Nucleus accumbens (tissue), 56 donors: Measurements from ENCODE around the gene HHAT.
"Not testable (repeated sequence)": the region's sequence is repeated elsewhere in the genome, so short reads cannot be mapped to it uniquely, and the experiment has no call there.

Source experiments
- DNase-seq, 56 donors: peaks; one replicate each; lab custom pipeline; 2025; lab: John Stamatoyannopoulos, UW

HHAT gene

DNA sequence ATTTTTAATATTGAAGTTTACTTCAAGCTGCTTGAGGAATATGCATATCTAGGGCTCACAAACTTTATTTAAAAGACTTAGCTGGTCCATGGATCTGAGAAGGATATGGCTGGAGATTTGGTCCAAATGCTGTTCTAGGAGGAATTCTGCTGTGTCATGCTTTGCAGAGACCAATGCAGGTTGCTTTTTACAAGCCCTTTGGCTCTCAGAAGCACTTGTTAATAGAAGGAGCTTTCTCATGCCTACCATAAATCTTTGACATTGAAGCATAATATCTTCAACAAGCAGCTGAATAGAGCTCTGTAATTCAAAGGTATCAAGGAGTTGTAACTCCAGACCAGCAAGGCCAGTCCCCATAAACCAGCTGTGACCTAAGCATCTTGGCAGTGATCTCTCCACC is 299.1 kb downstream of the HHAT start:
- DNase-seq, result no peak

DNA sequence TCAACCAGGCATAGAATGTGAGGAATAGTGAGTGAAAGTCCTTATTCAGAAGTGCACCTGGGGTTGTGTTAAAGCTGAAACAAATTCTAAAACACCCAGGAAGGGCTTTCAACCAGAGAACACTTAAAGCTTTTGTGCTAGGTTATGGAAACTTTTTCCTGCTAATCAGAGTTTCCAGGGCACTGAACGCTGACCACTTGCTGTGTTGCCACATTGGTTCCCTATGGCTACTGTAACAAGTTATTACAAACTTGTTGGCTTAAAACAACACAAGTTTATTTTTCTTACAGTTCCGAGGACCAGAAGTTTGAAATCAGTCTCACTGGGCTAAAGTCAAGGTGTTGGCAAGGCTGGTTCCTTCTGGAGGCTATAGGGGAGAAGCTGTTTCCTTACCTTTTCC is 300.6 kb downstream of the HHAT start:
- DNase-seq, result no peak

DNA sequence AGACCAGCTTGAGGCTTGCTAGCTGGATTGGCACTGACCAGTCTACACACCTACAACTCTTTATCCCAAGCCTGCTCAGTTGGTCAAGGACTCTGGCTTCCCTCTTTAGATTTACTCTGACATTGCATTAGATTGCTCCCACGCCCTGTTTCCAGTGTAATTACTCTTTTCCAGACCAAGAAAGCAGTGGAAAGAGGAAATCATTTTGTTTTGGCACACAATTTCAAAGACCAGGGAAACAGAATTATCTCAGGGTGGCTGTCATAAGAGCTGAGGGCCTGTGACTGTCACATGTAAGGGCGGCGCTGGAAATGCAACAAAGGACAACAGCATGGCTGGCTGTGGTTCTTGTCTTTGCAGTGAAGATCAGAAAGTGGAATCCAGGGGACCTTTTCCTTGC is 302.7 kb downstream of the HHAT start:
- peak in 5 of 56 donors; percentile 11 to 24 (median 15) for DNase-seq

DNA sequence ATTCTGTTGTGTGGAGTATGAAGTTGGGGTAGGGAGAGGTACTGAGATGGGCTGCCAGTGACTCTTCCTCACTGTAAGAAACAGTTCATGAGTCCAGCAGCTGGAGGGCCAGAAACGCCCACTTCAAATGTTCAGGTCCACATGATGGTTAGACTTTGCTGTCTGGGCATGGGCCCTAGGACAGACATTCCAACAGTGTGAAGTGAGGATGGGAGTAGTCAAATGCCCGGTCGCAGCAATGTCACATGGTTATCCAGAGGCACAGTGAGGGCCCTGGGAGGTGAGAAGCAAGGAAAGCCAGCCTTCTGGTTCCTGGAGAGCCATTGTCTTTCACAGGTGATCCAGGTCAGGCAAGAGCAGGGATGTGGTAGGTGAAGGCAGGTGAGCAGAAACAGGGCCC is 304.4 kb downstream of the HHAT start:
- no peak for DNase-seq

DNA sequence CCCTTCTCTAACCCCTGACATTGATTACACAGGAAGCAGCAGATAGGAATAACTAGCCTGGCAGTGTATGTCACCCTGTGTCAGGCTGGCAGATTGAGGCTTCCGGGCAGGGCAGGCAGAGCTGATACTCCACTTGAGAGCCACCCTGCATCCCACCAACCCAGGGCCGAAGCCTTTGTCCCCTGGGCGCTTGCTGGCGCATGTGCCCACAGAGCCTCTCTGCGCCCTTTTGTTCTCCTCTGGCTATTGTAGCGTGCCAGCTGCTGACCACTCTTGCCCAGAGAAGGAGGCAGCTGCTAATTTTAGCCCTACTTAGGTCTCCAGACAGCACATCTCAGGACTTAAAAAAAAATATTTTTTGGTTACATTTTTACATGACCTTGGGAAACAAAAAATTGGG is 304.9 kb downstream of the HHAT start:
- peak in 39 of 56 donors; percentile 6 to 76 (median 45) for DNase-seq

DNA sequence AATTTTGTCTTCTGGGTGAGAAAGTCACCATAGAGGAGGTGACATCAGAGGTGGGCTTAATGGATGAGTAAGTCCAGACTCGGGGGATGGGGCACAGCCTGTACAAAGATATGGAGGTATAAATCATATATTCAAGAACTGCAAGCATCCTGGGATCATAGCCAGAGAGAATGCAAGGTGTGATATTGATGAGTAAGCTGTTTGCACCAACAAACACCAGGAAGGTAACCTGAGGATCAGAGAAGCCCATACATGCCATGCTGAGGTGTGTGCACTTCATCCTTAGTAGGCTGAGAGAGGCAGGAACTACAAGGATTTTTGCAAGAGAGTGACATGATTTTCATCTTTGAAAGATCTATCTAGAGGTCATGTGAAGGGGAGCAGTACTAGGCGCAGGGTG is 306.4 kb downstream of the HHAT start:
- no peak for DNase-seq

DNA sequence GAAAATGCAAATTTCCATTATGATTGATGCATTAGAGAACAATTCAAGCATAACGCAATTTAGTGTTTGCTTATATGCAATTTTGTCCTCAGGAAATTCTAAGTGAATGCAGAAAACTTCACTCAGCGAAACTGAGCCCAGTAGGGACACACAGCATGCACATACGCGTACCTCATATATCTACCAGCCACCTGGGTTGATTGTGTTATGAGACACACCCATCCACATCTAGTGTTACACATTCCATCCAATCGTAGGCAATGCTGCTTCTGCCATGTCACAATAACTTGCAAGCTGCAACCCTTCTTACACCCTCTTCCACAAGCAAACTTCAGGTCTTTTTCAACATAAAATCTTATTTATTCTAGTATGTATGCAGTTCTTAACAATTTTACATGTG is 312.9 kb downstream of the HHAT start:
- DNase-seq, result no peak

DNA sequence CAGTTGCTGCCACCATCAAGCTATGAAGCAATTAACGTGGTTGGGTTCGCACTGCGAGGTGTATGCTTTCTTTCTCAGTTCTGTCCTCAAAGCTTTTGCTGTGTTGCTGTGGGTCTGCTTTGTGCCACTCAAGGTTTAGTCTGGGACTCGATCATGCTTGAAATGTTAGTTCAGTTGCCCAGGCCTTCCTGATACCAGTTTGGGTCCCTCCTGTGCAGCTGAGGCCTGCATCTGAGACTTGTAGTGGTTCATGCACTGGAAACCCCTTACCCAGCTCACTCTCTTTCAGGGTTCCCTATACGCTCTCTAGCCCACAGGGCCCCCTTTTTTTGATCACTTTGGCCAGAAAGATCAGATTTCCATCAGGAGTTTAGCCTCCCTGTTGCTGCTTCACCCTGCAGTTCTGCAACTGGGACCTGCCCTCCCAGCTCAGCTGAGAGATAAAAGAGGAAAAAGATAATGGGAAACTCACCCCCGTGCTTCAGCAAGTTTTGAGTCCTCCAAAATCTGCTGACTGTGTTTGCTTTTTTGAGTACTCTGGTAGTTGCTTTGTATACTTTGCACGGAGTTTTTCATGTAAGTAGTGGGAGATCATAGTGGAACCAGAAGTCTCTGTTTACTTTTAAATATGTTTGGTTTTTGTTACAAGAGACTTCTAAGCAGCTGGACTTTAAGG is 317.0 kb downstream of the HHAT start:
- no peak for DNase-seq

DNA sequence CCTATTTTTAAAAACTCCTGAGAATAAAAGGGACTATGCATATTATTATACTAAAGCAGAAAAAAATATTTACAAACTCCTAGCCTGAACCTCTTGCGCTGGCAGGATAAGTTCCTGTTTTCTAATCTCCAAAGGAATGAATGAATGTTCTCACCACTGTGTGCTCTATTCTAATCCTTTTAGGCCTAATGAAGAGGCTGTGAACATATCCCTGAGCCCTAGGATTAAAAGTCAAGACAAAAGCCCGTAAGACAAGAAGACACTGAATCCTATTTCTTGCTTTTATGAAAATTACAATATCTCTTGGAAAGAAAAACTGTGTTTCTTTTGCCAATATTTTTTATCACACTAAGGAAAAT is 317.5 kb downstream of the HHAT start:
- no peak for DNase-seq

DNA sequence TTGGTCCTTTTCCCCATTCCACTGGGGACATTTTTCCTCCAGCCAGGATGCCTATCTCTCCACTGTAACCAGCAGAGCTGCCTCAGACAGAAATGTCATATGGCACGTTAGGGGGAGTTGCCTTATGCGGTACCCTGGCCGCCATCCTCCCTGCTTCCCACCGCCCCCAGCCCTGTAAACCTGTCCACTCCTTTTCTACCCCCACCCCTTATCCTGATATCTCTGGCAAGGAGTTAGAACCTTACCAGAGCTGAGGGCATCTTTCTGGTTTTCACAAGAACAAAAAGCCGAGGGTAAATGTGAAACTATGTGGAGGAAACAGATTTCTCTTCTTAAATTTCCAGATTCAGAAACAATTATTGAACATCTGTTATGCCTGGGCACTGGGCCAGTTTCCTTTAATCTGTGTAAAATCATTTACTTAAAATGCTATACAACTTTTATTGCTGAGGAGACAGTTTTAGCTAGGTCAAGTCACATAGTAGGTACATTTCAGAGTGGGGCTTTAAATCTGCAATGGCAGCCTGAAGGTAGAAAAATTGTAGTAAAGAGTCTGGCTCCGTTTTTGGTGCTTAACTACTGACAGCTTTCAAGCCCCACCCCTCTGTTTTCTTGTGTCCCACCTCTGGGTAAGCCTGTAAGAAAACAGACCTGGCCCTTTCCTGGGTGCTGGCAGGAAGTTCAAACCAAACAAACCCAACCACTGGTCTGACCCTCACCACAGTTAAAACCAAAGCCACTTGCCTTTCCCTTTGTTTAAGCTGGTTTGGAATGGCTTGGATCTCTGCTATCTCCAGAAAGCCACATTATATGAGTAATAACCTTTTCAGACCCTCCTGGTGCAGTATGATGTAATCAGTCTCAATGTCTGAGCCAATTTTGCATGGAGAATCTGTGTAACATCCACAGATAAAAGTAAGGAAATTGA is 319.0 kb downstream of the HHAT start:
- DNase-seq, result no peak

DNA sequence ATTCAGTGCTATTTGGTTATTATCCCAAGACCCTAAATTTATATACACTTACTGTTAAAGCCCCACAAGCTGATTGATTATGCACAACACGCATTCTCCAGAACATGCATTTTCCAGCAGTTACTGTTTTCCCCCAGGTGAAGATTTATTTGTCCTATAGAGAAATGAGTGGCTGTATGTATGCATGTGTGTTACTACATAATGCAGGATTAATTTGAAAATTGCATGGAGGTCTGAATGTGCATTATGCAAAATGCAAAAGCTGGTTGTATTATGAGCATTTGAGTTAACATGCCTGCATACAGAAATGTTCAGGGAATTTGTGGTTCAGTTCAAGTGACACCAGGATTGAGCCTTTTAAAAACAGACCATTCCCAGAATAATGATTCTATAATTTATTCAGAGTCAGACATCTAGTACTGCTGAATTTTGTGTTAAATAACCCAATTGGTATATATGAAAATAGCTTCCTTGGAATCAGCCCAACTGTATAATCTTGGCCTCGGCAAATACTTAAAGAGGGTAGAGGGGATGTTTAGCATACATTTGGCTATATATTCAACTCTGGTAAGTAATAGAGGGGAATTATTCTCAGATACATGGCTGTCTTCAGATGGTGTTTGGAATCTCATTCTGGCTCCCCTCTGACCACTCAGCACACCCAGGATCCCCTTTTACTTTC is 320.0 kb downstream of the HHAT start:
- DNase-seq, result no peak

DNA sequence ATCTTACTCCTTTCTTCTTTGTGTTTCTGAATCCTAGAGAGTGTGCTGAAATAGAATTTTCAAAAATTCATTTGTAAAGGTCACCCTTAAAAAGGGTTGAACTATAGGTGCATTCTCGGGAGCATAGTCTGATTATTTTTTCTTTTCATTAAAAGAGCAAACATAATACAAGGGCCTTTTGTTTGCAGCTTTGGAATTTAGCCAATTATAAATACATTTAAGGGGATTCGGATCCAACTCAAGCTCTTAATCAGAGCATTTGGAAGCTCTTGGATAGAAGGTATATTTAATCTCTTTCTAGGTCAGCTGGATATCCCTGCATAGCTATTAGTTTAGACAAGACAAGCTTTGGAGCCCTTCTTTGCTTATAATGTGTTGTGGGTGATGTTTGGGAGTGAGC is 321.7 kb downstream of the HHAT start:
- no peak for DNase-seq

DNA sequence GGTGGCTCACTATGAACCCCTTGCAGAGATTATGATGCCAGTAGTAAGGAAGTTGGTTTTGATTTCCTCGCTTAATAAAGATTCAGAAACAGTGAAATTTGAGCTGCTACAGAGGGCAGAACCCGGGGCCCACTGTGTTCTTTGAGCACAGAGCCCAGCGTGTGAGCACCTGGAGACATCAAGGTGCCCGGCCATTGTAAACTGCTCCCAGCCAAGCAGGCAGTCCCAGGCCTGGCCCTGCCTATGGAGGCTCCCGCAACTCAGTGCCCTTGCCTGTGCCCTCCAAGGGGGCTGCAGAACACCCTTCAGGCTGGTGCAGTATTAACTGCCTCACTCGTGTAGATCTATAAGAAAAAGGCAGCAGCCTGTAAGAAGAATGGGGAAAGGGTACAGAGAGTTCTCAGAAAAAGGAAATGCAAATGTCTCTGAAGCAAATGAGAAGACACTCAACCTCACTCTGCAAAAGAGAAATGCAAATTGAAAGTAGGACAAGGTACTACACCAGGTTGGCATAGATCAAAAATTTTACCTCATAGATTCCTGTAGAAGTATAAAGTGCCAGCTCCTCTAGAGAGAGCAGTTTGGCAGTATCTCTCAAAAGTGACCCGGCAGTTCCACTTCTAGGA is 323.7 kb downstream of the HHAT start:
- DNase-seq, result no peak

DNA sequence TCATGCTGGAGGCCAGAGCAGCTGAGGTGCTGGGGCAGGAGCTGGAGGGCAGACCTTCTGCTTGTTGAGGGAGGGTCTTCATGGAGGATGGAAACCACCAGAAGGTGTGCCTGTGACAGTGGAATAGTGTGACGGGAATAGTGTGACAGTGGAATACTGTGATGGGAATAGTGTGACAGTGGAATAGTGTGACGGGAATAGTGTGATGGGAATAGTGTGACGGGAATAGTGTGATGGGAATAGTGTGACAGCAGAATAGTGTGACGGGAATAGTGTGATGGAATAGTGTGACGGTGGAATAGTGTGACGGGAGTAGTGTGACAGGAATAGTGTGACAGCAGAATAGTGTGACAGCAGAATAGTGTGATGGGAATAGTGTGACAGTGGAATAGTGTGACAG is 325.1 kb downstream of the HHAT start:
- DNase-seq, result peak in 2 of 56 donors; percentile 4 to 28

DNA sequence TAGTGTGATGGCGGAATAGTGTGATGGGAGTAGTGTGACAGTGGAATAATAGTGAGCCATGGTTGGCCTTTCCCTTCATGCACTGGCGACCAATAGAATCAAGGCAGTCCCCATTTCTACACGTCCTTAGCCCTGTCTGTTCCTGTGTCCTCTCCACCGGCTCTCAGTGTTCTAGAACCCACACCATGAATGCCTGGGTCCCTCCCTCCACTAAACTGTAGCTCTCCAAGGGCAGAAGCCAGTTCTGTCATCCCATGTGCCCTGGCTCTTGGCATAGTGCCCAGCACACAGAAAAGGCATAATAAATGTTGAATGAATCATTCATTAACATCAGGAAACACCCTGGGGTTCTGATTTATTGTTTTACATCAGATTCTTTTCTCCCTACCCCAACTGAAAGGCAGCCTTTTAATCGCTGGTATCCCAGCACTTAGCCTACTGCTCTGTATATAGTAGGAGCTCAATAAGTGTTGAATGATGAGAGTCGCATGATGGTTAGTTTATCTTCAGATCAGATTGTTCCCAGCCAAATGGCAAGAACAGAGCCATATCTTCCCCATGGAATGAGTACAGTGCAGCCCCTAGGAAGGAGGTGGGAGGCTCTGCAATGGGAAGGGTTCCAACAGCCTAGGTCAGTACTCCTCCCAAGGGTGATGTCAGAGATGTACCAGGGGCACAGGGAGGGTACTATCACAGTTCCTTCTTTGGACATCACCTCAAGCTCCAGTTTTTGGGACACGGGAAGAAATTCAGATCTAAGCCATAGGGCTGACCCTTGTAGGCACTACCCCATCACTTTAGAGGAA is 325.7 kb downstream of the HHAT start:
- DNase-seq, result peak in 1 of 56 donors; percentile 7

DNA sequence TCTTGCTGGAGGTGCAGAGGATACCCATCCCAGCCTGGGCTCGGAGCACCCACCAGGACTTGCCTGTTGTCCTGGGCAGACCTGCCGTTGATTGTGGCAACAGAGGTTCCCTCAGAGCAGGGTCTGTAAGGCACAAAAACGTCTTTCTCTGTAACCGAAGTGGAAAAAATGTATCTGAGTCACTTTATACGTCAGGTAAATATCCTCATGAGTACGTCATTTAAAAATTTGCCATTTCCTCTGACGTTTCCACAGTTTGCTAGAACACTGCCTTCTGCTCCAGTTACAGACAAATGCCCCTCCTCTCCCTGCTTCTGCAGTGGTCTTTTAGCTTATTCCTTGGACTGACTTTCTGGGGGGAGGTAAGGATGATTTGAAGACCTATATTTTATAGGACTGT is 326.8 kb downstream of the HHAT start:
- DNase-seq, result no peak

DNA sequence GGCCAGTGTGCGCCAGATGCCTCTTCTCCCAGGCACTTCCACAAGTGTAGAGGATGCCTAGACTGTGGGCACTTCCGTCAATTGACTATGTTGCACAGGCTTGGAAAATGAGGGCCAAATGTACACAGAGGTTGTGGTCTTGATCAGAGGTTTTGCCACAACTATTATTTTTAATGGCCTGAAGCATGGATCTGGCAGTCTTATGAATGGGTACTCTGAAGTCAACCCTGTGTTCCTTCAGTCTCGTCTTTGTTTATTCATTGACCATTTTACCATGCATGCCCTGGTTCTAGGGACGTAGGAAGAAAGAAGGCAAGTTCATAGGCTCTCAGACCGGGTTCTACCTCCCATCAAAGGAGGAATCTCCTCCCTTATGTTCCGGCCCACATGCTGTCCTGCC is 329.1 kb downstream of the HHAT start:
- no peak for DNase-seq

DNA sequence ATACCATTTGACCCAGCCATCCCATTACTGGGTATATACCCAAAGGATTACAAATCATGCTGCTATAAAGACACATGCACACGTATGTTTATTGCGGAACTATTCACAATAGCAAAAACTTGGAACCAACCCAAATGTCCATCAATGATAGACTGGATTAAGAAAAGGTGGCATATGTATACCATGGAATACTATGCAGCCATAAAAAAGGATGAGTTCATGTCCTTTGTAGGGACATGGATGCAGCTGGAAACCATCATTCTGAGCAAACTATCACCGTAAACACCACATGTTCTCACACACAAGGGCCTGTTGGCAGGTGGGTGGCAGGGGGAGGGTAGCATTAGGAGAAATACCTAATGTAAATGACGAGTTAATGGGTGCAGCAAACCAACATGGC is 332.8 kb downstream of the HHAT start:
- not testable (repeated sequence) for DNase-seq

DNA sequence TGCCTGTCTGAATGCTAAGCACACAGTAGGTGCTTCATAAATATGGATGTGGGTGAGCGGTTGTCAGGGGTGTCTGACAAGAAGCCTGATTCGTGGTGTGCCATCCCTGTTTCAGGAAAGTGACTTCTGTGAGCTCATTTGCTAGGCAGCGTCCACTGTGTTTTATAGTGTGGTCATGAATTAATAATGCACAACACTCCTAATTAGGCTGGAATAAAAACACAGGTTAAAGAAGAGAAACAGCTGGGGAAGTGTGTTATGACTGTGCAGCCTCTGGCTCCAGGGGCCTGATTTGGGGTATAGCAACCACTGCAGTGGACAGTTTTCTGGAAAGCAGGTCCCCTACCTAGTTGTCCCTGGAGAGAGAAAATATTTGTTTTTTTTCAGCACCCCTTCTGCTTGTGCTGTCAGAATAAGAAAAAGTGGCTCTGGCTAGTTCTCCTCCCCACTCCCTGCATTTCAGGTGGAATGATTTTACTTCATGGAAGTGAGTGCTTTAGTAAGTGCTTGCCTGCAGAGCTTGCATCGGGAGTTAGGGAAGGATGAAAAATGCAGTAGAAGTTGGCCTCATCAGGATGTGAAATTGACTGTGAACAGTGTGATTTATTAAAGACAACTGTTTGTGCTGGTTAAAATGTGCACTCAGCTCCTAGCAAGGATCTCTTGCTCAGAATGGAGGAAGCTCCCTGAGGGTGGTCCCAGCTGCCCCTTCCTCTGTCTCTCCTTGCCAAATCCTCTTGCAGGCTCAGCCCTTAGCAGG is 333.8 kb downstream of the HHAT start:
- no peak for DNase-seq
